Measurements from ENCODE around the gene TSSK6. TPM values are rescaled to one million over a fixed set of nuclear protein-coding genes. Genes with fewer than 3 reads are reported as not detected.

The TSSK6 gene
- total RNA-seq, 1 donor from 2014 or later, result 3.3 TPM

GRCh38 chr19:19544954-19545591 lies 29.7 kb upstream of the TSSK6 start:
- intact Hi-C loops (cut with micrococcal nuclease), result loop anchor here (5.0 kb wide), 1 partner anchor 82 kb away; the partner anchor contains the start of gene LPAR2

- intact Hi-C loops (cut with micrococcal nuclease), result loop anchor here (5.0 kb wide), 1 partner anchor 83 kb away; the partner anchor contains the start of gene LPAR2
These were observed 29.1 kb upstream of the TSSK6 start for GRCh38 chr19:19544257-19544953.

GRCh38 chr19:19543640-19544039 lies 28.3 kb upstream of the TSSK6 start:
- intact Hi-C loops (cut with micrococcal nuclease), result loop anchor here (5.0 kb wide), 1 partner anchor 84 kb away; the partner anchor contains the start of gene LPAR2

- intact Hi-C loops (cut with micrococcal nuclease), result loop anchor here (5.0 kb wide), 1 partner anchor 84 kb away; the partner anchor contains the start of gene LPAR2
These were observed 27.8 kb upstream of the TSSK6 start for GRCh38 chr19:19543101-19543500.

GRCh38 chr19:19542507-19542906 lies 27.2 kb upstream of the TSSK6 start:
- intact Hi-C loops (cut with micrococcal nuclease), result loop anchor here (5.0 kb wide), 1 partner anchor 85 kb away; the partner anchor contains the start of gene LPAR2

- intact Hi-C loops (cut with micrococcal nuclease), result loop anchor here (5.0 kb wide), 1 partner anchor 86 kb away; the partner anchor contains the start of gene LPAR2
These were observed 26.3 kb upstream of the TSSK6 start for GRCh38 chr19:19541616-19542015.

- intact Hi-C loops (cut with micrococcal nuclease), result loop anchor here (5.0 kb wide), 1 partner anchor 86 kb away; the partner anchor contains the start of gene LPAR2
These were observed 25.6 kb upstream of the TSSK6 start for GRCh38 chr19:19540715-19541515.

GRCh38 chr19:19540064-19540714 lies 24.8 kb upstream of the TSSK6 start:
- intact Hi-C loops (cut with micrococcal nuclease), result loop anchor here (5.0 kb wide), 1 partner anchor 87 kb away; the partner anchor contains the start of gene LPAR2

- intact Hi-C loops (cut with micrococcal nuclease), result loop anchor here (5.0 kb wide), 1 partner anchor 88 kb away; the partner anchor contains the start of gene LPAR2
These were observed 24.3 kb upstream of the TSSK6 start for GRCh38 chr19:19539698-19540063.

- intact Hi-C loops (cut with micrococcal nuclease), result no loop called here
These were observed 23.4 kb upstream of the TSSK6 start for GRCh38 chr19:19538785-19539166.

GRCh38 chr19:19538061-19538784 lies 22.9 kb upstream of the TSSK6 start, which contains the start of gene CILP2:
TSS of gene CILP2 (plus strand) at chr19:19538265. CDS start at chr19:19538350, 85 bp downstream.
- intact Hi-C loops (cut with micrococcal nuclease), result no loop called here

GRCh38 chr19:19537075-19538048 lies 22.0 kb upstream of the TSSK6 start:
- intact Hi-C loops (cut with micrococcal nuclease), result no loop called here

- intact Hi-C loops (cut with micrococcal nuclease), result no loop called here
These were observed 20.2 kb upstream of the TSSK6 start for GRCh38 chr19:19535311-19536191.

GRCh38 chr19:19534556-19535265 lies 19.4 kb upstream of the TSSK6 start:
- intact Hi-C loops (cut with micrococcal nuclease), result loop anchor here (5.0 kb wide), 2 partner anchors 128 to 243 kb away; partner anchors contain the start of gene ATP13A1

GRCh38 chr19:19533841-19534240 lies 18.5 kb upstream of the TSSK6 start:
- intact Hi-C loops (cut with micrococcal nuclease), result loop anchor here (5.0 kb wide), 2 partner anchors 128 to 243 kb away; partner anchors contain the start of gene ATP13A1

- intact Hi-C loops (cut with micrococcal nuclease), result loop anchor here (1.0 to 5.0 kb wide), 3 partner anchors 110 to 244 kb away; partner anchors contain the start of genes ATP13A1 and GMIP
These were observed 17.7 kb upstream of the TSSK6 start for GRCh38 chr19:19532806-19533701.
